DMS53 (cell line): ENCODE measurements around the gene EPHA8.
A peak's percentile ranks its signal among the peaks of the same experiment; 100 is the strongest.

ENCODE experiments used
- DNase-seq: peaks from one replicate; lab custom pipeline; 2025; lab: John Stamatoyannopoulos, UW

EPHA8 gene

DNA sequence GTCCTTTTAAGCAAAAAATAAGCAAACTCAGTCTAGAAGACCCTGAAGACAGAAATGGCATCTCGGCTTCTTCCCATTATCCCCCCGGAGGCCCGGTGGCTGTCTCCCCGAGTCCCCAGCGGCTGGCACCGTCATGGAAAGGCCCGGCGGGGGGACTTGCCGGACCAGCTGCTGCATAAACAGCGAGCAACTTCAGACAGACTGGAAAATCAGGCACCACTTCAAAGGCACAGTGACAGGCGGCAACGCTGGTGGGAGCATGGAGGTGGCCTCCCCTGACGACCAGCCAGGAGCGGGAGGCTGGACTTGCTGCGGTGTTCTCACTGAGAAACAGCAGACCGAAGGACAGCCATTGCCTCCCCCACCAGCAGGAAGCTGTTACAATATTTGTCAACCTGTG is 54.8 kb downstream of the EPHA8 start:
- peak; percentile 43 for DNase-seq

DNA sequence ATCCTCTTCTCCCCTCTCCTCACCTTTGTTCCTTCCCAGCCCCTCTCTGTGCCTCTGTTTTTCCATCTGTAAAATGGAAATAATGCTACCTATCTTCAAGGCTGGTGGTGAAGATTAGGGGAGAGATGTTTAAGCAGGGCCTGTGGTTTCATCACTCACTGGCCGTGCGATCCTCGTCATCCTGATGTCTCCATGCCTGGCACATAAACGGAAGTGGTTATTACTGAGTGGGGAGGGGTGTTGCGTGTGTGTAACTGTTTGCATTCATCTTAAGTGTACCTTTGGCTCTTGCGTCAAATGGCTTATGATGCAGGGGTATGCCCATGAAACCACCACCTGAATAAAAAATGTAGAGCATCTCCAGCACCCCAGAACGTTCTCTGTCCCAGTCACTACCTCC is 56.0 kb downstream of the EPHA8 start:
- peak; percentile 44 for DNase-seq

DNA sequence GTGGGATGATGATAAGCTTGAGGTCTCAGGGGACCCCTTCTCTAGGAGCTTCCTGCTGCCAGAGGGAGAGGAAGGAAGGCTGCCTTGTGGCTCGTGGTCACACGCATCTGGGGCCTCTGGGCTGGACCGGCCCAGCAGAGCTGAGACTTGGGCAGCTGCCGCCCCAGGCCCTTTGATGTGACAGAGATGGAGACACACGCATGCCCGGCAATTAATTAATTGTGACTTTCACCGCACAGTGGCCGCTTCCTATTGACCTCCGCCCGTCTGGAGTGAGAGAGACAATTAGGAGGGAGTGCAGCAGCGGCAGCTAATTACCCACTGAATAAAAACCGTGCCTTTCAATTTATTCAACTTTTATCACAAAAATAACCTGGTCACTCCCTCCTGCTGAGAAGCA is 56.5 kb downstream of the EPHA8 start:
- DNase-seq, result no peak

DNA sequence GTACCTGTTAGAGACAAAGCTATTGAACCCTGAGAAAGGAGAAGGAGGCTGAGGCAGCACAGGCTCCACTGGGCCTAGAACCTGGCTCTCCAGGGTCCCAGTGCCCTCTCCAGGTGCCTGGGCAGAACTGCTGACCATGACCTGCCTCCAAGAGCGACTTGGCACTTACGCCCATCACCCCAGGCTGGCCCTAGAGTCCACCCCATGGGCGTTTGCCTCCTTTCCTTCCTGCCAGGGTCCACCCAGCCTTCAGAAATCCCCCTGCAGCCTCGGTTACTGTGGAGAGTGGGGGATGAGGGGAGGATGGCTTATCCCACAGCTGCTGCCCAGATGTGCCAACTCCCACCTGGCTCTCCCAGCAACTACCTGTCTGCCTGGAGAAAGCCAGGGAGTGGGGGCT is 58.5 kb downstream of the EPHA8 start:
- no peak for DNase-seq

DNA sequence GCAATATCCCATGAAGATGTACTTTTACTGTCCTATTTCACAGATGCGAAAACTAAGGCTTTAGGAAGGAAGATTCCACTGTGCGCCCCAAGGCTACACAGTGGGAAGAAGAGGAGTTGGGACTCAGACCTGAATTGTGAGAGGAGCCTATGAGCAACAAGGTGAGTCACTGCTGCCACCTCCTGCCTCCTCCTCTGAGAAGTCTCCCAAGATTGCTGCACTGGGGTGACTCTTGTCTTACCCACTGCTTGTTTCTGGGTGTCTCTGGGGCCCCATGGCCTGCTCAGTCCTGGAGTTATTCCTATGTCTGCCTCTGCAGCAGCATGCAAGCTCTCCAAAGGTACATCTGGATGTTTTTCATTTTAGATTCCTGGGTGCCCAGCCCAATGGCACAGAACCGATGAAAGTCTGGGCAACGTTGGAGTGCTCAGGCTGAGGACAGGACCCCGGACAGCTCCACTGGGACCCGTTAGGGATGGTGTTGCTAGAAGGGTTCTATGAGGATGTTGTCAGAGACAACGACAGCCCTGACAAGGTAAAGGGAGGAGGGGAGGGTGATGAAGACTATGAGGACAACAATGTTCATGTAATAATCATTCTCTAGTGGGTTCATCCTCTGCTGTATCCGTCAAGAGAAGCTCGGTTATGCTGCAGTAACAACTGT is 62.1 kb downstream of the EPHA8 start:
- no peak for DNase-seq

DNA sequence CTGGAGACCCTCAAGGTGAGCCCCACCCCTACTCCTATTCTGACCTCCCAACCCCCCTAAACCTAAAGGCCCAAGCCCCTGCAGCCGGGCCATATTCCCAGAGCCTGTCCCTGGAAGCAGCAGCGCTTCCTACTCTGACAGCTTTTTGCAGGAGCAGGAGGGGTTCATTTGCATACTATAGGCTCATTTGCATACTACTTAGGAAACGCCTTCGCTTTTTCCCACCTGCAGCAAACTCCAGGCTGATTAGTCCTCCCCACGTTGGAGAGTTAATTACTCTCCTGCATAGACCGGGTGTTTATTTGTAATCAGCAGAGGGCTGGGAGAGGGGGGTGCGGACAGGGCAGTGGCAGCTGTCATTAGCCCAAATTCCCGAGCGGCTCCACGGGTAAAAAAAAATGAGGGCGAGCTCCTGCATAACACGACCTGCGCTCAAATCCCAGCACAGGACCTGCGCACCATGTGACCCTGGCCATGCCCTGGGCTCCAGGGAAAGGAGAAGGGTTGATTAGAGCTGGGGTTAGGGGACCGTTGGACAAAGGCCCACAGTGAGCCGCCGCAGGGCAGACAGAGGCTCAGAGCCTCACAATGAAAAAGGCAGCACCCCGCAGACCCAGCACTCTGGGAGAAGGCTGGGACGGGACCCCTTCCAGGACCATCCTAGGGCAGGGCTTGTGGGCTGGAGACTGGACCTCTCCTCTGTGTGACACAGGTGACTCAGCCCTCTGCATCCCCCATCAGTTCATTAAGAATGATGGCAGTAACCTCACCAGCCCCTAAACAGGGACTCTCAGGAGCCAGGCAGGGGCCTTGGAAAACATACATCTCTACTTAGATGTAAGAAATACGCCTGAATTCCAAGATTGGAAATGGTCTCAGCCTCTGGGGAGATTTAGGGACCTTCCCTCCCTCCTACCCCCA is 63.2 kb downstream of the EPHA8 start:
- peak; percentile 28 for DNase-seq

DNA sequence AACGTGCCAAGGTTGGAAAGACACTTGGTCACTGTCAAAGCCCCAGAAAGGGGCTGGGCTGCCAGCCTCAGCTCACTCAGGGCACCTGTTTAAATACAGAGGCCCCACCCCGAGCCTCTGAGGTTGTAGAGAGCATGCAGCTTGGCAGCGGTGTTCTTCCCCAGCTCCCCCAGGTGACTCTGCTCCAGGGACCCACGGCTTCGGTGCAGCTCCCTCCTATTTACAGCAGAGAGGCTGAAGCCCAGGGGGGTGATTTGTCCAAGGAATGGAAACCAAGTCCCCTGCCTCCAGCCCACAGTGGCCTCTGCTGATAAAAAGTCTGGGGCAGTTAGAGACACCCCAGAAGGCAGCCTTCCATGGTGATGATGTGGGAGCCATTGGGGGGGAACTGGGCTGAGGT is 64.0 kb downstream of the EPHA8 start:
- peak; percentile 80 for DNase-seq

DNA sequence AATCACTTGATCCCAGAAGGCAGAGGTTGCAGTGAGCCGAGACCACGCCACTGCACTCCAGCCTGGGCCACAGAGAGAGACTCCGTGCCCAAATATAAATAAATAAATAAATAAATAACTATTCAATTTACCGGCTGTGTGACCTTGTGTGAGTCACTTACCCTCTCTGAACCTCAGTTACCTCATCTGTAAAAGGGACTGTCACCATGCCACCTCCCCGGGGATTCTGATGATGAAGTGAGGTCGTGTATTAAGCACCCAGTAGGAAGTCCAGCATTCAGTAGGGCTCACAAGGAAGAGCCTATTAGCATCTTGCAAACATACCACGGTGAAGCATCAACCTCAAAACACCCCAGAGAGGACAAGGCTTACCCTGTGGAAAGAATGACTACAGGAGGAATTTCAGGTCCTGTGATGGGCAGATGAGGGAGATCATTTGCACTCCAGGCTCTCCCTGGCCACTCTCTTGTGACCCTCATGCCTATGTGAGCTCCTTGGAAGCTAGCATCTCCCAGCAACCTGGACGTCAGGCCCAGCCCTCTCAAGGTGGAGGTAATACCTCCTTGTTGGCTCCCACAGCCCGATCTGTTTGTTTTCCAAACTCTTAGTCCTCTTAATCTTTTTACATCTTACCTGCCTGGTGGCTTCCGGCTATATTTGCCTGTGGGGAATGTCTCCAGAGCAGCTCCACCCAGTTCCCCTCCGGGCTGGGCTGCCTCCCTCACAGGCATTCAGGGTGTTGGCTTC is 65.6 kb downstream of the EPHA8 start:
- no peak for DNase-seq

DNA sequence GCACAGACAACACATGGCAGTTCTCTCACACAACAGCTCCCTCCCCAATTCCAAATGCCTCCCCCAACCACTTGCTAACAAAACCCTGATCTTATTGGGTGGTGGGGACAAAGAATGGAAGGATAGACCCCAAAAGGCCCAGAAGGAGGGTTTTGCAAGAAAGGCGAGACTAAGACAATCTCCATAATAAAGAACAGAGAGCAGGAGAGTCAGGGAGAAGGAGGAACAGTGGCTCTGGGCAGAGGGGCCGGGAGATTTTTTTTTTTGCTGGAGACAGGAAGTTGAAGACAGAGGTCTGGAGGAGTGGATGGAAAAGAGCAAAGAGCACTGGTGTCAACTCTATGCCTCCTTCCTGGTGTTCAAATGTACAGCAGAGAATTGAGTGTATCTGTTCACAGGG is 66.6 kb downstream of the EPHA8 start:
- no peak for DNase-seq

DNA sequence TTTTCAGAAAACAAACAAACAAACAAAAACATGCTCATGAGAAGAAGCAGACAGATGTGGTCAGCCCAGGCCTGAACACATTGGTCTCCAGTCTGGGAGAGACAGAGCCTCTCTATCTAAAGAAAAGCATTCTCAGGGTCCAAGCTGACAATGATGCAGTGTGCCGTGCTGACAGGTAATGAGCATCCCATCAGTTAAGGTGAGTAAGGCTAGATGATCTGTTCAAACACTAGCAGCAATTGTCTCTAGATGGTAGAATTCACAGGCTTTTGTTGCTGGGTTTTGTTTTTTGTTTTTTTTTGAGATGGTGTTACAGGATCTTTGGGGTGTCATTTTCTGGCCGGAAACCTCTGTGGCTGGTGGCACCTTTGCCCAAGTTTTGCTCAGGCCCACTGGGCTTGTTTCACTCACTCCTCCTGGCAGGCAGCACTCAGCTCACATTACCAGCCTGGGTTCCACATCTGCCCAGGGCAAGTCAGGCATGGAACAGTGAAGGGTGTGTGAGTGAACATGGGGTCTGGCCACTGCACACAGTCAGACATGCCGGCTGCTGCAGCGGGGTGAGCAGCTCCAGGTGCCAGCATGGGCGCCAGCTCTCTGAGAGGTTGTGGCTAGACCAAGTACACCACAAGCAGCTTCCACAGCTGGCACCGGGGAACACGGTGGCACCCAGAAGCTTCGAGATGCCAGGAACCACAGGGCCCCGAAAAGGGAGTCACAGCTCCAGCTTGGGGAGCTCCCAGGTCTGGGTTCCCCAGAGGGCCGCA is 70.6 kb downstream of the EPHA8 start:
- DNase-seq, result no peak

DNA sequence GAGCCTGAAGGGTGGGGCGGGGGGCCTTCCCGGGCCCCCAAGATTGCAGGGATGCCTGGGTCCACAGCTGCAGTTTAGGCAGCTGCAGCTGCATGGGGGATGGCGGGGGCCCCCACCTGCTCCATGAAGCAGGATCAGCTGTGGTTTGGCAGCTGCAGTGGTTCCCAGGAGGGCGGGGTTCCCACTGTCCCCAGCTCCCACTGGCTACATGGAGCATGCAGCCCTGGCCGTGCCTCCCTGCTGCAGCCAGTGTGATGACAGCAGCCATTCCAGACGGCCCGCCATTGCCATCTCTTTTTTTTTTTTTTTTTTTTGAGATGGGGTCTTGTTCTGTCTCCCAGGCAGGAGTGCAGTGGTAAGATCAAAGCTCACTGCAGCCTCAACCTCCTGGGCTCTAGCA is 72.1 kb downstream of the EPHA8 start:
- DNase-seq, result no peak

DNA sequence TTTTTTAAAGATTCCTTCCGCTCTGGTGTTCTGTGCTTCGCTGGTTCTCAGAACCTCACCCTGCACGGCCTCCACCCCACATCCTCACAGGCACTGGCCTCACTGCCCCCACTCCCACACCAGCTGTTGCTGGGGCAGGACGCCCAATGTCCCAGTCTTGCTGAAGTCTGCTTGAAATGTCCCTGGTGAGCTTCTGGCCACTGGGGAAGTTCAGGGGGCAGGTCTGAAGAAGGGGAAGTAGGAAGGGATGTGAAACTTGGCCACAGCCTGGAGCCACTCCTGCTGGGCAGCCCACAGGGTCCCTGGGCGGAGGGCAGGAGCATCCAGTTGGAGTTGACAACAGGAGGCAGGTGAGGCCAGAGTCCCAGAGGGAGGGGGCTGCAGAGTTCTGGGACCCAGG is 73.1 kb downstream of the EPHA8 start, which contains the start of gene C1QA:
Gene C1QA (plus strand): TSS at position 276 of the 400 bp plus-strand sequence. CDS start 989 bp downstream, outside the sequence.
- DNase-seq, result no peak

DNA sequence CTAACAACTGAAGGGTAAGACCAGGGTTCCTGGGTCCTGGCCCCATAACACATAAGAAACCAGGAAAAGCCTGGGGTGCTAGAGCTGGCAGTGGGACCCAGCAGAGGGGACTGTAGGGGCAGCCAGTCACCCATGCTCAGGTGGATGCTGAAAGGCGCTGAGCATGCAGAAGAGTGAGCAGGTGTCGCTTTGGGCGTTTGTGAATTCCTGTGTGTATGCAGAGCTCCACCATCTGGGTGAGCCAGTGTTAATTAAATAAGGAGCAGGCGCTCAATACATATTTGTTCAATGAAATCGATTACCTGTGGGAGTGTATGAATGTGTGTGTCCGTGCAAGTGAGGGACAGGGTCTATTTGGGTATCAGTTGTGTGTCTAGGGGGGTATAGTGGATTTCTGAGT is 73.6 kb downstream of the EPHA8 start:
- DNase-seq, result peak; percentile 69

DNA sequence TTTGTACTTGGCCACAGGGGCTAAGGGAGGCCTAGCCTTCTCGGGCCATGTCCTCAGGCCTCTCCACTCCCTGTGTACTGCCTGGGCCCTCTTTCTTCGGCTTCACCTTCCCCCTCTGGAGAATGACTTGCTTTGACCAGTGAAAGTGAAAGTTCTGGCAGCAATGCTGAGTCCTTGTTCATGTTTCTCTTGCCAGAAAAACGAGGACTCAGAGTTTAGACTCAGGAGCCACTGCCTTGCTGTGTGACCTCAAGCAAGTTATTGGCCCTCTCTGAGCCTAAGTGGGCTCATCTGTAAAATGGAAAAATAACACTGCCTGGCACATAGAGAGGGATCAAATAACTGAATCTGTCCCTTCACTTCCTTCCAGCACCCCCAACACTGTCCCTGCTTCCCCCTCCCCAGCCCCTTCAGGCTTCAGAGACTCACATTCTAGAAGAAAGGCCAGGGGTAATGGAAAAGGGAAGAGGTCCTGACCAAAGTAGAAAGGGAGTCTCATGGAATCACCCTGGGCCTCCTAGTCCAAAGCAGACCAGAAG is 74.7 kb downstream of the EPHA8 start:
- no peak for DNase-seq

DNA sequence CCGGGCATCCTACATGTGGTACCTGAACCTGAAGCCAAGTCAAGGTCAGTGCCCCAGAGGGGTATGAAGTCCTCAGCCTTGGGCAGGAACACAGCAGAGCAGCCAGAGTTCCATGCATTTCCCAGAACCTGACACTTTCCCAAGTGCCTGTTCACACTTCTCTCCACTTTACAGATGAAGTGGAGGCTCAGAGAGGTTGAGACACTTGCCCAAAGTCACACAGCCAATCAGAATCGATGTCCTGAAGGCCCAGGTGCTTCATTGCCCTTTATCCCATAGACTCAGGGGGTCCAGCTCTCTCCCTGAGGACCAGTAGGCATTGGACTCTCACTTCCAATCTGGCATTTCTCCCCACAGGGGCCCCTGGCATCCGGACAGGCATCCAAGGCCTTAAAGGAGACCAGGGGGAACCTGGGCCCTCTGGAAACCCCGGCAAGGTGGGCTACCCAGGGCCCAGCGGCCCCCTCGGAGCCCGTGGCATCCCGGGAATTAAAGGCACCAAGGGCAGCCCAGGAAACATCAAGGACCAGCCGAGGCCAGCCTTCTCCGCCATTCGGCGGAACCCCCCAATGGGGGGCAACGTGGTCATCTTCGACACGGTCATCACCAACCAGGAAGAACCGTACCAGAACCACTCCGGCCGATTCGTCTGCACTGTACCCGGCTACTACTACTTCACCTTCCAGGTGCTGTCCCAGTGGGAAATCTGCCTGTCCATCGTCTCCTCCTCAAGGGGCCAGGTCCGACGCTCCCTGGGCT is 75.4 kb downstream of the EPHA8 start:
- no peak for DNase-seq

DNA sequence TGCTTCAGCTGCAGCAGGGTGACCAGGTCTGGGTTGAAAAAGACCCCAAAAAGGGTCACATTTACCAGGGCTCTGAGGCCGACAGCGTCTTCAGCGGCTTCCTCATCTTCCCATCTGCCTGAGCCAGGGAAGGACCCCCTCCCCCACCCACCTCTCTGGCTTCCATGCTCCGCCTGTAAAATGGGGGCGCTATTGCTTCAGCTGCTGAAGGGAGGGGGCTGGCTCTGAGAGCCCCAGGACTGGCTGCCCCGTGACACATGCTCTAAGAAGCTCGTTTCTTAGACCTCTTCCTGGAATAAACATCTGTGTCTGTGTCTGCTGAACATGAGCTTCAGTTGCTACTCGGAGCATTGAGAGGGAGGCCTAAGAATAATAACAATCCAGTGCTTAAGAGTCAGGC is 76.0 kb downstream of the EPHA8 start:
- DNase-seq, result peak; percentile 21

DNA sequence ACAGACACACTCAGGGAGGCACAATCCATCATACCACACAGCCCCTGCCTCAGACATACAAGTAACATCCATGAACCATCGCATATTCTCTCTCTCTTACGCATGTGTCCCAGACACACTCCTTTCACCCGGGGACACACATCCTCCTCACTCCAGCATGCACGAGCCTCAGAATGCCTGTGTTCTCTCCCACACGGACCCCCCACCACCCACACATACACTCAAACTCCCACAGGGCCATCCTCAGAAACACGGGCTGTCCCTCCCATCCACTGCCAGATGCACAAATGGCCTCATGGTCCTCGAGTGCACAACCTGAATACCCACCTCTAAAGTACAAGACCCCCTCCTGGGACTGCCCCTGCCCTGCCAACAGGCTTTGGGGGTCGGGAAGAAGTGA is 78.0 kb downstream of the EPHA8 start:
- DNase-seq, result no peak

DNA sequence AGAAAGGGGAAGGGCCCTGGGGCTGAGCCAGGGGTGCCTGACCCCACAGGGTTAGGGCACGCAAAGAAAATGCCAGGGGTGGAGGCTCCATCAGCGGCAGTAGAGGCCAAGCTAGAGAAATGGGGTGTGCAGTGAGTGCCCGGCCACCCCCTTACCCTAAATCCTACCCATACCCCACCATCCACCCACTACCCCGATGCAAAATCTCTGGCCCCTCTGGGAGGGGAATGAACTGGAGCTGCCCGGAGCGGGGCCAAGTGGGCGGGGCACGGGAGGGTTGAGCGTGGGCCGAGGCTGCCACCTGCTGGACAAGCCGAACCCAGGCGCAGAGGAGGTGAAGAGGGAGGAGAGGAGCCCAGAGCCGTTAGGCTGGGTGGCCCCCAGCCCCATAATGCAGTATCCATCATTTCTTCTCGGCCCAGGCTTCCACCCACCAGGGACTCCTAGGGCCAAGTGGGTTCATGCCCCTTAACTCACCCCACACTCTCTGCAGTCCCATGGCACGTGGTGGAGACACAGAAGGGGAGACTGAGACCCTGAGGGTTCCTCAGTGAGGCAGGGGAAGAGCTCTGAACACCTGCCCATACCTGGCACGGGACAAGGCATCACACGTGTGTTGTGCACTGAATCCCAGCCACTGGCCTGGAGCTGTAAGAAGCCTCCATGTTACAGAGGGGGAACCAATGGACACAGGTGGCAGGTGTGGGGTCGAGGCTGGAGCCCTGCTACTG is 78.8 kb downstream of the EPHA8 start:
- peak; percentile 78 for DNase-seq

DNA sequence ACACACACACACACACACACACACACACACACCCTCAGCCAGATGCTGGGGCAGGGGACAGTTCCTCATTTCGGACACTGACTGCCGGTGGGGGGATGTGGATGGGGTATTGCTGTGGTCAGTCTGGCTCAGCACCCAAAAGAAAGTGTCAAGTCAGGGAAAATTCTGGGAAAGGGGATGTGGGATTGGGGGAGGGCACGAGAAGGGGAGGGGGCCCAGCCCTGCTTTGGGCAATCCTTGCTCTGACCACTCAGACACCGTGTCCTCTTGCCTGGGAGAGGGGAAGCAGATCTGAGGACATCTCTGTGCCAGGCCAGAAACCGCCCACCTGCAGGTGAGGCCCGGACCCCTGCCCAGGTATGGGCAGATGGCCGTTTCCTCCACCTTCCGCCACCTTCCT is 80.1 kb downstream of the EPHA8 start, which contains the start of gene C1QC:
Gene C1QC (plus strand): TSS at position 253 of the 400 bp plus-strand sequence. CDS start 391 bp downstream, outside the sequence.
- no peak for DNase-seq

DNA sequence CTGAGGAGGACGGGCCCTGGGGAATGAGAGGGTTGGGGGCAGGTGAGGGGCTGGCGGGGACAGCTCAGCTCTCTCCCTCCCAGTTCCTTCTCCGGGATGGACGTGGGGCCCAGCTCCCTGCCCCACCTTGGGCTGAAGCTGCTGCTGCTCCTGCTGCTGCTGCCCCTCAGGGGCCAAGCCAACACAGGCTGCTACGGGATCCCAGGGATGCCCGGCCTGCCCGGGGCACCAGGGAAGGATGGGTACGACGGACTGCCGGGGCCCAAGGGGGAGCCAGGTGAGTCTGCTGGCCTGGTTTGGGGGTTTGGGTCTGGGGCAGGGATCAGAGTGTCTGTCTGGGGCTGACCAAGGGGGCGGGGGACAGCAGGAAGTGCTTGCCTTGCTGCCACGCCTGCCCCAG is 80.6 kb downstream of the EPHA8 start:
- DNase-seq, result no peak
